GM23338 (cell line): ENCODE results near the gene TMEM45A. TPM values are rescaled to one million over a fixed set of nuclear protein-coding genes. Genes with fewer than 3 reads are reported as not detected.

ENCODE experiments used
- ATAC-seq: fragments of 200-7000 bp; cut with Tn5 transposase; 3 replicates; pipeline ENCODE4 v1.9.1; 2020
- DNase-seq: peaks from one replicate; pipeline ENCODE4 v3.0.0-alpha.2; 2015; ENCODE audit warnings: low spot score
- H2AFZ ChIP-seq: fragments of 200-600 bp; sonication (generic); 2 replicates; pipeline ENCODE4 v1.8.0; 2016; ENCODE audit warnings: antibody characterized with exemption, mild to moderate bottlenecking, moderate library complexity
- H3F3A ChIP-seq: fragments of 200-600 bp; sonication (generic); replicated peaks from 2 replicates; pipeline ENCODE4 v1.8.0; 2017; ENCODE audit warnings: antibody characterized with exemption, mixed run types, low read depth
- H3K27ac ChIP-seq: fragments of 200-600 bp; sonication (generic); 2 replicates; pipeline ENCODE4 v1.6.1; 2016; ENCODE audit warnings: low read depth
- H3K27me3 ChIP-seq: fragments of 200-600 bp; sonication (generic); 2 replicates; pipeline ENCODE4 v1.8.0; 2016; ENCODE audit warnings: mild to moderate bottlenecking, mixed run types, moderate library complexity; ENCODE audit not compliant: insufficient read depth
- H3K36me3 ChIP-seq: fragments of 200-600 bp; sonication (generic); 2 replicates; pipeline ENCODE4 v1.8.0; 2016; ENCODE audit warnings: mild to moderate bottlenecking; ENCODE audit not compliant: insufficient read depth
- H3K4me1 ChIP-seq: fragments of 200-600 bp; sonication (generic); 2 replicates; pipeline ENCODE4 v1.8.0; 2016; ENCODE audit warnings: mild to moderate bottlenecking, moderate library complexity; ENCODE audit not compliant: insufficient read depth
- H3K4me2 ChIP-seq: fragments of 200-600 bp; sonication (generic); 2 replicates; pipeline ENCODE4 v1.7.1; 2017; ENCODE audit warnings: mixed run types
- H3K4me3 ChIP-seq: fragments of 200-600 bp; sonication (generic); 2 replicates; pipeline ENCODE4 v1.6.1; 2016; ENCODE audit warnings: mixed run types
- H3K79me2 ChIP-seq: fragments of 200-600 bp; sonication (generic); replicated peaks from 2 replicates; pipeline ENCODE4 v1.8.0; 2017; ENCODE audit warnings: mild to moderate bottlenecking; ENCODE audit not compliant: insufficient read depth
- H3K9me2 ChIP-seq: fragments of 200-600 bp; sonication (generic); 2 replicates; pipeline ENCODE4 v1.8.0; 2017; ENCODE audit not compliant: insufficient read depth
- H4K20me1 ChIP-seq: fragments of 200-600 bp; sonication (generic); replicated peaks from 2 replicates; pipeline ENCODE4 v1.8.0; 2017; ENCODE audit warnings: mild to moderate bottlenecking; ENCODE audit not compliant: insufficient read depth
- H3K27ac Mint-ChIP-seq: 2 replicates; pipeline ENCODE4 v1.8.0; 2020; ENCODE audit warnings: inconsistent platforms, mild to moderate bottlenecking, moderate library complexity, mixed read lengths
- H3K27me3 Mint-ChIP-seq: 3 replicates; pipeline ENCODE4 v1.8.0; 2022; ENCODE audit warnings: low read depth, mild to moderate bottlenecking, moderate library complexity, mixed read lengths, inconsistent platforms; ENCODE audit not compliant: insufficient read depth, poor library complexity
- H3K36me3 Mint-ChIP-seq: 3 replicates; pipeline ENCODE4 v1.8.0; 2021; ENCODE audit warnings: low read depth, mild to moderate bottlenecking, inconsistent platforms, moderate library complexity, mixed read lengths
- H3K4me1 Mint-ChIP-seq: 3 replicates; pipeline ENCODE4 v1.8.0; 2020; ENCODE audit warnings: mild to moderate bottlenecking, inconsistent platforms, mixed read lengths
- H3K4me3 Mint-ChIP-seq: 3 replicates; pipeline ENCODE4 v1.8.0; 2021; ENCODE audit warnings: moderate library complexity, mild to moderate bottlenecking, inconsistent platforms, mixed read lengths
- H3K9me3 Mint-ChIP-seq: 3 replicates; pipeline ENCODE4 v1.8.0; 2020; ENCODE audit warnings: moderate library complexity, mild to moderate bottlenecking, inconsistent platforms, mixed read lengths
- CREB1 ChIP-seq: fragments of 250-450 bp; sonication (Bioruptor Pico); IDR thresholded peaks from 2 replicates; pipeline ENCODE4 v1.5.0; 2020; ENCODE audit warnings: low read depth, mild to moderate bottlenecking, moderate library complexity
- EZH2 ChIP-seq: fragments of 200-600 bp; sonication (generic); IDR thresholded peaks from one replicate; pipeline ENCODE4 v1.8.0; 2017; ENCODE audit warnings: antibody characterized with exemption, mild to moderate bottlenecking, low read depth; ENCODE audit not compliant: unreplicated experiment
- EZH2phosphoT487 ChIP-seq: fragments of 200-600 bp; sonication (generic); IDR thresholded peaks from one replicate; pipeline ENCODE4 v1.8.1; 2018; ENCODE audit warnings: antibody characterized with exemption; ENCODE audit not compliant: unreplicated experiment
- JUNB ChIP-seq: IDR thresholded peaks from one replicate; pipeline ENCODE4 v1.6.1; 2016; ENCODE audit warnings: antibody characterized with exemption; ENCODE audit not compliant: unreplicated experiment
- NANOG ChIP-seq: IDR thresholded peaks from 2 replicates; pipeline ENCODE4 v1.6.1; 2016; ENCODE audit warnings: antibody characterized with exemption, borderline replicate concordance
- POLR2AphosphoS5 ChIP-seq: IDR thresholded peaks from 2 replicates; pipeline ENCODE4 v1.6.1; 2016; ENCODE audit warnings: antibody characterized with exemption, low read depth
- REST ChIP-seq: IDR thresholded peaks from one replicate; pipeline ENCODE4 v1.6.1; 2018; ENCODE audit warnings: antibody characterized with exemption; ENCODE audit not compliant: unreplicated experiment
- STAT1 ChIP-seq: IDR thresholded peaks from one replicate; pipeline ENCODE4 v1.6.1; 2016; ENCODE audit warnings: antibody characterized with exemption; ENCODE audit not compliant: unreplicated experiment
- ZNF114 ChIP-seq: fragments of 250-450 bp; sonication (Bioruptor Pico); IDR thresholded peaks from 2 replicates; pipeline ENCODE4 v1.5.0; 2020; ENCODE audit warnings: mild to moderate bottlenecking, moderate library complexity
- ZNF331 ChIP-seq: fragments of 250-450 bp; sonication (Bioruptor Pico); IDR thresholded peaks from 2 replicates; pipeline ENCODE4 v1.5.0; 2020; ENCODE audit warnings: low read depth, mild to moderate bottlenecking, moderate library complexity
- ZNF462 ChIP-seq: fragments of 250-450 bp; sonication (Bioruptor Pico); IDR thresholded peaks from 2 replicates; pipeline ENCODE4 v1.5.0; 2020; ENCODE audit warnings: mild to moderate bottlenecking, moderate library complexity
- polyA plus RNA-seq: library from polyadenylated mRNA; unstranded; fragments of >200 nt; fragmentation: Nextera tagmentation; extraction: Ambion mirVana; gene quantifications from 2 replicates; pipeline ENCODE4 v1.2.1, GENCODE V29; 2016
- total RNA-seq: library from RNA; depleted of rRNA; stranded (reverse); fragments of >200 nt; shearing (Covaris generic); gene quantifications from 2 replicates; pipeline ENCODE4 v1.2.3, GENCODE V29; 2014
- TF ChIP-seq, protein P1 (sequence below): IDR thresholded peaks from 2 replicates; pipeline ENCODE4 v1.6.1; 2016; ENCODE audit warnings: antibody characterized with exemption
- TF ChIP-seq, protein P2 (sequence below), 2 experiments: fragments of 200-600 bp in 1 of 2; sonication (generic) in 1 of 2; conservative IDR thresholded peaks; 2 replicates each; pipeline versions ENCODE4 v1.5.1 to v1.6.1; 2016 to 2017; ENCODE audit warnings: antibody characterized with exemption in 2 of 2, low read depth in 2 of 2, mild to moderate bottlenecking in 2 of 2, moderate library complexity in 1 of 2

The TMEM45A gene
- total and polyA plus RNA-seq, 2 experiments from 2014 or later = 6.5 to 12.7 TPM

- no peak overlapping the region for H3K27ac ChIP-seq
- H3F3A ChIP-seq = no peaks in the 10 kb centered on the region
- no peaks in the 10 kb centered on the region for H3K27me3 ChIP-seq
- H3K36me3 Mint-ChIP-seq = no peaks in the 10 kb centered on the region
- no peaks in the 10 kb centered on the region for H4K20me1 ChIP-seq
- H3K4me3 Mint-ChIP-seq = no peak overlapping the region
- no peak overlapping the region for H3K4me2 ChIP-seq
- no peaks in the 10 kb centered on the region for H3K9me2 ChIP-seq
- H3K79me2 ChIP-seq = no peaks in the 10 kb centered on the region
- no peak for DNase-seq
- H2AFZ ChIP-seq = no peak overlapping the region
- no peak overlapping the region for H3K4me3 ChIP-seq
- H3K9me3 Mint-ChIP-seq = no peaks in the 10 kb centered on the region
- H3K36me3 ChIP-seq = no peaks in the 10 kb centered on the region
- ATAC-seq = no peak
- peaks cover 2% of the 10 kb centered on the region for H3K27me3 Mint-ChIP-seq
- H3K4me1 ChIP-seq = no peaks in the 10 kb centered on the region
- no peaks in the 10 kb centered on the region for H3K4me1 Mint-ChIP-seq
- H3K27ac Mint-ChIP-seq = no peak overlapping the region
- no peak for TF ChIP-seq POLR2AphosphoS5
- TF ChIP-seq, protein P1, sequence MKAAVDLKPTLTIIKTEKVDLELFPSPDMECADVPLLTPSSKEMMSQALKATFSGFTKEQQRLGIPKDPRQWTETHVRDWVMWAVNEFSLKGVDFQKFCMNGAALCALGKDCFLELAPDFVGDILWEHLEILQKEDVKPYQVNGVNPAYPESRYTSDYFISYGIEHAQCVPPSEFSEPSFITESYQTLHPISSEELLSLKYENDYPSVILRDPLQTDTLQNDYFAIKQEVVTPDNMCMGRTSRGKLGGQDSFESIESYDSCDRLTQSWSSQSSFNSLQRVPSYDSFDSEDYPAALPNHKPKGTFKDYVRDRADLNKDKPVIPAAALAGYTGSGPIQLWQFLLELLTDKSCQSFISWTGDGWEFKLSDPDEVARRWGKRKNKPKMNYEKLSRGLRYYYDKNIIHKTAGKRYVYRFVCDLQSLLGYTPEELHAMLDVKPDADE = no peak
- no peak for TF ChIP-seq ZNF114 (CRISPR knock-in tag)
- TF ChIP-seq EZH2phosphoT487 = no peak
- TF ChIP-seq, protein P2, sequence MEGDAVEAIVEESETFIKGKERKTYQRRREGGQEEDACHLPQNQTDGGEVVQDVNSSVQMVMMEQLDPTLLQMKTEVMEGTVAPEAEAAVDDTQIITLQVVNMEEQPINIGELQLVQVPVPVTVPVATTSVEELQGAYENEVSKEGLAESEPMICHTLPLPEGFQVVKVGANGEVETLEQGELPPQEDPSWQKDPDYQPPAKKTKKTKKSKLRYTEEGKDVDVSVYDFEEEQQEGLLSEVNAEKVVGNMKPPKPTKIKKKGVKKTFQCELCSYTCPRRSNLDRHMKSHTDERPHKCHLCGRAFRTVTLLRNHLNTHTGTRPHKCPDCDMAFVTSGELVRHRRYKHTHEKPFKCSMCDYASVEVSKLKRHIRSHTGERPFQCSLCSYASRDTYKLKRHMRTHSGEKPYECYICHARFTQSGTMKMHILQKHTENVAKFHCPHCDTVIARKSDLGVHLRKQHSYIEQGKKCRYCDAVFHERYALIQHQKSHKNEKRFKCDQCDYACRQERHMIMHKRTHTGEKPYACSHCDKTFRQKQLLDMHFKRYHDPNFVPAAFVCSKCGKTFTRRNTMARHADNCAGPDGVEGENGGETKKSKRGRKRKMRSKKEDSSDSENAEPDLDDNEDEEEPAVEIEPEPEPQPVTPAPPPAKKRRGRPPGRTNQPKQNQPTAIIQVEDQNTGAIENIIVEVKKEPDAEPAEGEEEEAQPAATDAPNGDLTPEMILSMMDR (conservative IDR thresholded peaks at IDR 0.05; ENCODE audit: low read depth in 2 of 2) = no peak
- TF ChIP-seq STAT1 = no peak
- no peak for TF ChIP-seq EZH2
- TF ChIP-seq ZNF331 (CRISPR knock-in tag) = no peak
- TF ChIP-seq JUNB = no peak
- no peak for TF ChIP-seq CREB1 (CRISPR knock-in tag)
- no peak for TF ChIP-seq ZNF462 (CRISPR knock-in tag)
- no peak for TF ChIP-seq REST
- TF ChIP-seq NANOG = no peak
Measured at GRCh38 chr3:100570811-100571210, 78.4 kb downstream of the TMEM45A start.
